Stimulated activated CD8-positive, alpha-beta memory T cell treated with anti-CD3 and anti-CD28 coated beads, Interleukin-2, amount 100 ng/mL, for 48 hours (primary cell): Measurements from ENCODE around the gene BCAM.
"Not testable (repeated sequence)": the region's sequence is repeated elsewhere in the genome, so short reads cannot be mapped to it uniquely, and the experiment has no call there.

Experiments
- DNase-seq, 2 donors: peaks; one replicate each; pipeline ENCODE4 v3.0.0-alpha.2; 2020; ENCODE audit warnings: low read depth in 2 of 2

The BCAM gene, protein sequence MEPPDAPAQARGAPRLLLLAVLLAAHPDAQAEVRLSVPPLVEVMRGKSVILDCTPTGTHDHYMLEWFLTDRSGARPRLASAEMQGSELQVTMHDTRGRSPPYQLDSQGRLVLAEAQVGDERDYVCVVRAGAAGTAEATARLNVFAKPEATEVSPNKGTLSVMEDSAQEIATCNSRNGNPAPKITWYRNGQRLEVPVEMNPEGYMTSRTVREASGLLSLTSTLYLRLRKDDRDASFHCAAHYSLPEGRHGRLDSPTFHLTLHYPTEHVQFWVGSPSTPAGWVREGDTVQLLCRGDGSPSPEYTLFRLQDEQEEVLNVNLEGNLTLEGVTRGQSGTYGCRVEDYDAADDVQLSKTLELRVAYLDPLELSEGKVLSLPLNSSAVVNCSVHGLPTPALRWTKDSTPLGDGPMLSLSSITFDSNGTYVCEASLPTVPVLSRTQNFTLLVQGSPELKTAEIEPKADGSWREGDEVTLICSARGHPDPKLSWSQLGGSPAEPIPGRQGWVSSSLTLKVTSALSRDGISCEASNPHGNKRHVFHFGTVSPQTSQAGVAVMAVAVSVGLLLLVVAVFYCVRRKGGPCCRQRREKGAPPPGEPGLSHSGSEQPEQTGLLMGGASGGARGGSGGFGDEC

DNA sequence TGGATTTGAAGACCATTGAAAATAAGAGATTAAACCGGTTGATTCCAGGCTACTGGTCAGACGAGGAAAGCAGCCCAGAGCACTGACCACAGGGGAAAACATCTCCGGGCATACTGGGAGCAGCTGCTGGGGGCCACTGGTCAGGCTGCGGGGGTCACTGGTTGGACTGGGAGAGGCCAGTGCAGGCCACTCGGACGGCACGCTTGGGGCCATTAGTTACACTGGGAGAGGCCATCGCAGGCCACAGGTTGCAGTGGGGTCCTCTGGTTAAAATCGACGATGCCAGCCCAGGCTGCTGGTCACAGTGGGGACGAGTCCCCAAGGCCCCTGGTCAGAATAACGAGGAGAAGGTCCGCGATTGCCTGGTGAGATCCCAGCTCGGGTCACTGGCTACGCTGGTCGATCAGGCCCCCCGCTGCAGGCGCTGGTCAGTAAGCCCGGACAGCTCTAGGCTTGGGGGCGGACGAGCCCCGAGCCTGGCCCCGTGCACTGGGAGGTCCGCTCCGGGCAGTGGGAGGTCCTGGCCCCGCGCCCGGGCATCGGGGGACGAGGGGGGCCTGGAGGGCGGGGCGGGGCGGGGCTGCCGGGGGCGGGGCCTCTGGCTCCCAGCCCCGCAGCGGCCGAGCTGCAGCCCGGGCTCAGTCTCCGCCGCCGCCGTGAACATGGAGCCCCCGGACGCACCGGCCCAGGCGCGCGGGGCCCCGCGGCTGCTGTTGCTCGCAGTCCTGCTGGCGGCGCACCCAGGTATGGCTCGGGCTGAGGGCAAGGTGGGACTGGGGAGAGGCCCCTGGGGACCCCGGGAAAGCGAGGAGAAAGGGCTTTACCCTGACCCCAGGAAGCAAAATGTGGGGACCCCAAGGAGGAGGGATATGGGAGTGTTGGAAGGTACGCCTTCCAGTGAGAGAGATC is at the start of gene BCAM:
Gene BCAM, plus strand, starts transcription at position 641 of the 909 bp plus-strand sequence. Its CDS starts 22 bp downstream, at position 663.
- DNase-seq = no peak

DNA sequence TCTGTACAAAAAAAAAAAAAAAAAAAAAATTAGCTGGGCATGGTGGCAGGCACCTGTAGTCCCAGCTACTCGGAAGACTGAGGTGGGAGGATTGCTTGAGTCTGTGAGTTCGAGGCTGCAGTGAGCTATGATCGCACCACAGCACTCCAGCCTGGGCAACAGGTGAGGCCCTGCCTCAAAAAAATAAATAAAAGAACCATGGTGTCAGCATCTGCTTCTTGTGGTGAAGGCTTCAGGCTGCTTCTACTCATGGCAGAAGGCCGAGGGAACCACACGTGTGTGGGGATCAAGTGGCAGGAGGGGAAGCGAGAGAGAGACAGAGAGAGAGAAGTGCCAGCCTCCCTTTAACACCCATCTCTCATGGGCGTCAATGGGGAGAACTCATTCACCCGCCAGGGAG is 46.9 kb upstream of the BCAM start:
- no peak for DNase-seq

DNA sequence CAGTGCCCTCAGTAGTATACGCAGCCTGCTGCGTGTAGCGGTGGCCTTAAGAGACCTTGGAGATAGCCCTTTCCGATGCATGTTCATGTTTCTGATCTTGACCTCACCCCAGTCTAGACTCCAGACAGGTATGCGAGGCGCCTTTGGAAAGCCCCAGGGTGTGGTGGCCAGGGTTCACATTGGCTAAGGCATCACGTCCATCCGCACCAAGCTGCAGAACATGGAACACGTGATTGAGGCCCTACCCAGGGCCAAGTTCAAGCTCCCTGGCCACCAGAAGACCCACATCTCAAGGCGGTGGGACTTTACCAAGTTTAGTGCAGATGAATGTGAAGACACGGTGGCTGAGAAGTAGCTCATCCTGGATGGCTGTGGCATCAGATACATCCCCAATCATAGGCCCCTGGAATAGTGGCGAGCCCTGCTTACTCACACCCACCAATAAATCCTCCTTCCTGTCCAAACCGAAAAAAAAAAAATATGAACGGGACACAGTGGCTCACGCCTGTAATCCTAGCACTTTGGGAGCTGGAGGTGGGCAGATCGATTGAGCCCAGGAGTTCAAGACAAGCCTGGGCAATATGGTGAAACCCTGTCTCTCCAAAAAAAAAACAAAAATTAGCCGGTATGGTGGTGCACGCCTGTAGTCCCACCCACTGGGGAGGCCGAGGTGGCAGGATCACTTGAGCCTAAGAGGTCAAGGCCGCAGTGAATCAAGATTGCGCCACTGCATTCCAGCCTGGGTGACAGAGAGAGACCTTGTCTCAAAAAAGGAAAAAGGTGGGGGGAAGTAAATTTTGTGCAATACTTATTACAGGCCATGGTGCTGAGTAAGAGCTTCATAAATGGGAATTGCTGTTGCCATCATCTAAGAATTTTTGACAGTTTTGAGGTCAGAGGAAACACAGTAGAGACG is 43.6 kb upstream of the BCAM start:
- no peak for DNase-seq

DNA sequence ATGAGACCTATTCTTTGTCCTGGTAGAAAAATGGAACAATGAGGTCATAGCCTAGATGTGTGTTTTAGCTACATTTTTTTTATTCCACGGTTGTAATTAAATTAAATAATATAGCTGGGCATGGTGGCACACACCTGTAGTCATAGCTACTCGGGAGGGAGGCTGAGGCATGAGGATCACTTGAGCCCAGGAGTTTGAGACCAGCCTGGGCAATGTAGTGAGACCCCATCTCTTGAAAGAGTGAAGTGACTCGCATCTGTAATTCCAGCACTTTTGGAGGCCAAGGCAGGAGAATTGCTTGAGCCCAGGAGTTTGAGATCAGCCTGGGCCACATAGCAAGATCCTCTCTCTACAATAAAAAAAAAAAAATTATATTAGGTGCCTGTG is 43.0 kb upstream of the BCAM start:
- DNase-seq = no peak

DNA sequence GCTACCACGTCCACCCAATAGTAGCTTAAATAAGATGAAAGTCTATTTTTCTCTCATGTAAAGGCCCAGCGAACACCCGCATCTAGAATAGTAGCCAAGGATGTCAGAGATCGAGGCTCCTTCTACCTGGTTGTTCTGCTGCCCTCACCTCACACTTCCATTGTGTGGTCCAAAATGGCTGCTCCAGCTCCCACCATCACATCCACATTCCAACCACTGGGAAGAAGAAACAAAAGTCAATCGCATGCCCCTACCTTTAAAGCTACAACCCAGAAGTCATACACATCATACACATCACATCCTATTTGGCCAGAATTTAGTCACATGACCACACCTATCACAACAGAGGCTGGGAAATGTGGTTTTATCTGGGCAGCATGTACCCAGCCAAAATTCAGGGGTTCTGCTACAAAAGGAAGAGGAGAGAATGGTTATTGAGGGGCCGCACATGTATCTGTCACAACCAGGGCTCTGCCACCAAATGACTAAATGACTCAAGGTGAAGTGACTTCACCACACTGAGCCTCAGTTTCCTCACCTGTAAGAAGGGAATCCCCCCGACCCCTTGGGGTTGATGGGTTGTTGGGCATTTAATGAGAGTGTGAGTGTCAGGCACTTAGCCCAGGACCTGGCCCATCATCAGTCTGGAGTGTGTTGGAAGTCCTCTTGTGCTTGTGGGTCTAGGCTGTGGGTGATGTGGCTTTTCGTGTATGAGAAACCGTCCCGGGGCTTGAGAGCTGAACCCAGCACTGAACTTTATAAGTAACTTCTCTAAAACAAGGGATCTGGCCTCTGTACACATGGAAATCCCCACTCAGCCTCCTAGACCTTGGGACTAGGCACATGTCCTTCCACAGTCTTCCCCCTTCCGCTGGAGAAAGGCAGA is 41.4 kb upstream of the BCAM start:
- DNase-seq = no peak

DNA sequence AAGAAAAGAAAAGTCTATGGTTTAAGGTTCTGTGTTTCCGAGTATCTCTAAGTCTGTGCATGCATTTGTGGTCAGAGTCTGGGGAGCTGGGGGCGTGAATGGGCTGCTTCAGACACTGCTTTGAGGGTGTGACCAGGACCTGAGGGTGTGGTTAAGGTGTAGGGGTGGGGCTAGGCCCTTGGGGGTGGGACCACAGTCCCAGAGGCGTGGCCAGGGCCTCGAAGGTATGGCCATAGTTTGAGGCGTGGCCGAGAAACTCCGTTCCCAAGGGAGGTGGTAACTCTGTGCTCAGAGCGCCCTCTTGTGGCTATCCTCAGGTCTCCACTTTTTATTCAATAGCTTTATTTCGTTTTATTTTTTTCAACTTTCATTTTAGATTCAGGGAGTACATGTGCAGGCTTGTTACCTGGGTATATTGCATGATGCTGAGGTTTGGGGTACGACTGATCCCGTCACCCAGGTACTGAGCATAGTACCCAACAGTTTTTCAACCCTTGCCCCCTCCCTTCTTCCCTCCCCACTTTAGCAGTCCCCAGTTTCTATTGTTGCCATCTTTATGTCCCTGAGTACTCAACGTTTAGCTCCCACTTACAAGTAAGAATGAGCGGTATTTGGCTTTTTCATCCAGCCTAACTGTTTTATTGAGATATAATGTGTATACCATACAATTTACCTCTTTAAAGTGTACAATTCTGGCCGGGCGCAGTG is 38.2 kb upstream of the BCAM start:
- DNase-seq = peak; percentile 96 to 97

DNA sequence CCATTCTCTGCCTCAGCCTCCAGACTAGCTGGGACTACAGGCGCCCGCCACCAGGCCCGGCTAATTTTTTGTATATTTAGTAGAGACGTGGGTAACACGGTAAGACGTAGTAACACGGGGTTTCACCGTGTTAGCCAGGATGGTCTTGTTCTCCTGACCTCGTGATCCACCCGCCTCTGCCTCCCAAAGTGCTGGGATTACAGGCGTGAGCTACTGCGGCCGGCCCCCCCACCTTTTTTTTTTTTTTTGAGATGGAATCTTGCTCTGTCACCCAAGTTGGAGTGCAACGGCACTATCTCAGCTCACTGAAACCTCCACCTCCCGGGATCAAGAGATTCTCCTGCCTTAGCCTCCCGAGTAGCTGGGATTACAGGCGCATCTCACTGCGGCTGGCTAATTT is 36.8 kb upstream of the BCAM start:
- not testable (repeated sequence) for DNase-seq

DNA sequence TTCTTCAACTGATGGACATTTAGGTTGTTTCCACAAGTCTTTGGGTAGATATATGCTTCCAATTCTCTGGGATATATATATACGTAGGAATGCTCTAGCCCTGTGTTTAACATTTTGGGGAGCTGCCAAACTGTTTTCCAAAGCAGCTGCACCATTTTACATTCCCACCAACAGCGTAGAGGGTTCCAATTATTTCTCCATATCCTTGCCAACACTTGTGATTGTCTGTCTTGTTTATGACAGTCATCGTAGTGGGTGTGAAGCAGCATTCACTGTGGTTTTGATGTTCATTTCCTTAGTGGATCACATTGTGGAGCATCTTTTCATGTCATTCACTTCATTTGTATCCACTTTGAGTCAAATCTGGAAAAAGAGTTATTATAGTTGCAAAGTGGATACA is 35.9 kb upstream of the BCAM start:
- DNase-seq = no peak

DNA sequence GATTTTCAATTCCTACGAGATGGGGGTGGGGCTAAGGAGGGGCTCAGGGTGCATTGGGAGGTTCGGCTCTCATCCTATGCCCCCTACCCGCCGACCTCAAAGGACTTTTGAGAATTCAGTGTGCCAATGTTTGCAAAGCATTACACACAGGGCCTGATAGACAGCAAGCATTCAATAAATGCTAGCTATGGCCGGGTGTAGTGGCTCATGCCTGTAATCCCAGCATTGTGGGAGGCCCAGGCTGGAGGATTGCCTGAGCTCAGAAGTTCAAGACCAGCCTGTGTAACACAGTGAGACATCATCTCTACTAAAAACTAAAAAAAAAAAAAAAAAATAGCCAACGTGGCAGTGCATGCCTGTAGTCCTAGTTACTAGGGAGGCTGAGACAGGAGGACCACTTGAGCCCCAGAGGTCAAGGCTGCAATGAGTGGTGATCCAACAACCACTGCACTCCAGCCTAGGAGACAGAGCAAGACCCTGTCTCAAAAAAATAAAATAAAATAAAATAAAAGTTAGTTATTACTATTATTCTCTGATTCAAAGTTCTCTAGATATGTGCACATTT is 33.1 kb upstream of the BCAM start:
- DNase-seq = no peak

DNA sequence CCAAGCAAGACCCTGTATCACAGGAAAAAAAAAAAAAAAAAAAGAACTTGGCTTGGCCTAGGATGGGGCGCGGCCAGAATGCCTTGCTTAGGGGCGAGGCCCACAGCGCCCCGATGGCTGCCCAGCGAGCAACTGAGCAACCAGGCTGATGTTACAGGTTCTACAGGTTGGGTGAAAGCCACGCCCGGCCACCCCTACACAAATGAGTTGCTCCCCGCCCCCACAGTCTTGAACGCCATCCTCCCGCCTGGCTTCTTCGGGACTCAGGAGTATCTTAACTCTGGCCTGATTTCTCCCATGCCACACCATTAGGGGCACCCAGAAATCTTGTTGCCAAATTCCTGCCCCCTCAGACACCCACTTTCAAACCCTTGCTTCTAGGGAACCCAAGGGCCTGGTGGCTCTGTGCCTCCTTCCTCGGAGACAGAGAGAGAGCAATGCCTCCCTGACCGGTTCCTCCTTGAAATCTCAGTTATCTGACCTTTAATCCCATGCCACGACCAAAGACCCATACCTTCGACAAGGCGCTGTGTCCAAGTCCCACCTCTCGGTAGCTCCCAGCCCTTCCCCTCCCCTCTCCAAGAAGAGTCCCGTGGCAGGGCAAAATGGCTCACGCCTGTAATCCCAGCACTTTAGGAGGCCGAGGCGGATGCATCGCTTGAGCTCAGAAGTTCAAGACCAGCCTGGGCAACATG is 32.4 kb upstream of the BCAM start:
- DNase-seq = no peak

DNA sequence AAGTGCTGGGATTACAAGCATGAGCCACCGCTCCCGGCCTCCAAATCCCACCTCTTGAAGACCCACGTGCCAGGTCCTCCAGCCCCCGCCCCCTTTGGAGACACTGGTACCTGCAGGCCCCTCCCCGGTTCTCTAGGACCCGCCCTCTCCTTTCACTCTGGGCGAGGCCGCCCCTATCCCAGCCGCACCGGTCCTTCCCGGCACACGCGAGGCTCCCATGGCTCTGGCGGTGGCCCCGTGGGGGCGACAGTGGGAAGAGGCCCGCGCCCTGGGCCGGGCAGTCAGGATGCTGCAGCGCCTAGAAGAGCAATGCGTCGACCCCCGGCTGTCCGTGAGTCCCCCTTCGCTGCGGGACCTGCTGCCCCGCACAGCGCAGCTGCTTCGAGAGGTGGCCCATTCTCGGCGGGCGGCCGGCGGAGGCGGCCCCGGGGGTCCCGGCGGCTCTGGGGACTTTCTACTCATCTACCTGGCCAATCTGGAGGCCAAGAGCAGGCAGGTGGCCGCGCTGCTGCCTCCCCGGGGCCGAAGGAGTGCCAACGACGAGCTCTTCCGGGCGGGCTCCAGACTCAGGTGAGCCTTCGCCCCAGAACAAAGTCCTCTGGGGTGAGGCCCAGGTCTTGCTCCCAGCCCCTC is 31.1 kb upstream of the BCAM start, which contains the start of gene CBLC:
Gene CBLC, plus strand, starts transcription at position 176 of the 633 bp plus-strand sequence. Its CDS starts 42 bp downstream, at position 218.
- DNase-seq = no peak

DNA sequence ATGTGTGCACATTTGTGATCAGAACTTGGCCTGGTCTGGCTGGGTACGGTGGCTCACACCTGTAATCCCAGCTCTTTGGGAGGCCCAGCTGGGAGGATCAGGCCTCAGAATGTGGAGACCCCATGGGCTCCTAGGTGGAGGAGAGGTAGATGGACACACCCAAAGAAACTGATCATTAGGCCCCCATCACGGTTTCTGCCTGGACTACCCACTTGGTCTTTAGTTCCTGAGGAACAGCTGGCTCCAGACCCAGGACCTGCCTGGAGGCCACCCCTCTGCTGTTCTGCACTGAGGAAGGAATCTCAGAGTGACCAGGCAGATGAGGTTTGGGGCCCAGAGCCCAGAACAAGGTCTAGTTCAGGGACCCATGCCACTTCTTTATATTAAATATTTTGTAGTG is 29.8 kb upstream of the BCAM start:
- DNase-seq = no peak

DNA sequence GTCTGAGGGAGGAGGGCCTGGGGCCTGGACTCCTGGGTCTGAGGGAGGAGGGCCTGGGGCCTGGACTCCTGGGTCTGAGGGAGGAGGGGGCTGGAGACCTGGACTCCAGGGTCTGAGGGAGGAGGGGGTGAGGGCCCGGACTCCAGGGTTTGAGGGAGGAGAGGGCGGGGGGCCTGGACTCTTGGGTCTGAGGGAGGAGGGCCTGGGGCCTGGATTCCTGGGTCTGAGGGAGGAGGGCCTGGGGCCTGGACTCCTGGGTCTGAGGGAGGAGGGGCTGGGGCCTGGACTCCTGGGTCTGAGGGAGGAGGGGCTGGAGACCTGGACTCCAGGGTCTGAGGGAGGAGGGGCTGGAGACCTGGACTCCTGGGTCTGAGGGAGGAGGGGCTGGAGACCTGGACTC is 27.2 kb upstream of the BCAM start:
- DNase-seq = not testable (repeated sequence)

DNA sequence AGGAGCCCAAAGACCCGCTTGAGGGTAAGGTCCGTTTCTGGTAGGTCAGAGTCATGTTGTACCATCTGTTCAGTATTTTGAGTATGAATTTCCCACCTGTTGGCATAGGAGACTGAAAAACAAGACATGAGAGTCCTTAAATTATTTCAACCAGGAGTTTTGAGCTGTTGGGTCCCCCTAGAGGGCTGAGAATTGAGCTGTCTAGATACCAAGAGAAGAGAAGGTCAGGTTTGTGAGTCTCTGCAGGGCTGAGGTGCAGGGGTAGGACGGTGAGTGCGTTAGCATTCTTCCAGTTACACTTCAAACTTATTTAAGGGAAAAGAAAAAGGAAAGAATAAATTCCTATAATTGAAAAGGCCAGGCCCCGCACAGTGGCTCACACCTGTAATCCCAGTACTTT is 26.2 kb upstream of the BCAM start:
- DNase-seq = no peak

DNA sequence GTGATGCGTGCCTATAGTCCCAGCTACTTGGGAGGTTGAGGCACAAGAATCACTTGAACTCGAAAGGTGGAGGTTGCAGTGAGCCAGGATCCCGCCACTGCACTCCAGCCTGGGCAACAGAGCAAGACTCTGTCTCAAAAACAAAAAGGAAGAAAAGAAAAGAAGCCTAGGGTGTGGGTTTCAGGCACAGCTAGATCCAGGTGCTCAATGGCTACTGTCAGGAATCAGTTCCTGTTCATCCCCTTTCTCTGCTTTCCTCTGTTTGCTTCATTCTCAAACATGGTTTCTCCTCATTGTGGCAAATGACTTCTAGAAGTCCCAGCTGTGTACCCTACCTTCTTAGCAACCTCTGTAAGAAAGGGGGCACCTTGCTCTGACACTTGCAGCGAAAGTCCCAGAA is 25.4 kb upstream of the BCAM start:
- DNase-seq = no peak

DNA sequence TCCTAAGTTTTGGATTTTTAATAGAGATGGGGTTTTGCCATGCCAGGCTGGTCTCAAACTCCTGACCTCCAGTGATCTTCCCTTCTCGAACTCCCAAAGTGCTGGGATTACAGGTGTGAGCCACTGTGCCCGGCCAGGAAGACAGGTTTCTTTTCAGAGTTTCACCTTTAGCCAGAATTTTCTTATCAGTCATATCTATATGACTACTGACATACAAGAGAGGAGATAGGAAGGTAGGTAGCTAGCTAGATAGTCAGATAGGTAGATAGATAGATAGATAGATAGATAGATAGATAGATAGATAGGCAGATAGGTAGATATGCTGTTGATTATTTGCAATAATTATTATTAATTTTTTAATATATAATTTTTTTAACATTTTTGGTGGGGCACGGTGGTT is 23.6 kb upstream of the BCAM start:
- no peak for DNase-seq

DNA sequence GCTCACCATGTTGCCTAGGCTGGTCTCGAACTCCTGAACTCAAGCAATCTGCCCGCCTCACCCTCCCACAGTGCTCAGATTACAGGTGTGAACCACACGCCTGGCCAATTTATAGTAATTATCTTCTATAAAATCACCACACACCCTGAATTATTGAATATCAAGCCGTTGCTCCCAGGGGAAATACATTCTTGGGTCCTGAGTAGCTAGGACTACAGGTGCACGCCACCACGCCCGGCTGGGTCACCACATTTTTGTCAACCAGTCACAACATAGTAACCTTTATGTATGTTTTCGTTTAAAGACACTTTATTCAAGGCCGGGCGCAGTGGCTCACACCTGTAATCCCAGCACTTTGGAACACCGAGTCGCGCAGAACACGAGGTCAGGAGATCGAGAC is 22.9 kb upstream of the BCAM start:
- DNase-seq = no peak

DNA sequence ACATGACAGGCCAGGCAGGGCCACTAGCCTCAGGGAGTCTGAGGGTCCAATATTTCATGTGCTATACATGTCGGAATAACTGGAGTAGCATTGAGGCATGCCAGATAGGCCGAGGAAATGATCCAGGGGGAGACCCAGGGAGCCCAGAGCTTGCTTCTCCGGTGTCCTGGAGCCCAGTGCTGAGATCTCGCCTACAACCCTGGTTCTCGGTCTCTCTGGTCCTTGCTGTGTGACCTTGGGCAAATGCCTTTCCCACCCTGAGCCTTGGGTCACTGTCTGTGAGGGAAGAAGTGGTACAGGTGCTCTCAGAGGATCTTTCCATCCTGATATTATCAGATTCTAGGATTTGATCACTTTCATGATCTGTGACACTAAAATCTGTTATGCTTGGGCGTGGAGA is 19.9 kb upstream of the BCAM start:
- no peak for DNase-seq
